ENCODE data around the gene KANK2. TPM values are rescaled to one million over a fixed set of nuclear protein-coding genes. Genes with fewer than 3 reads are reported as not detected.

The KANK2 gene
- total and polyA plus RNA-seq, 10 of the 15 experiments (the other 5 are each of a cell fraction or from before 2014, with no cell fraction given) = 4.9 to 33.0 (median 21.0) TPM

DNA sequence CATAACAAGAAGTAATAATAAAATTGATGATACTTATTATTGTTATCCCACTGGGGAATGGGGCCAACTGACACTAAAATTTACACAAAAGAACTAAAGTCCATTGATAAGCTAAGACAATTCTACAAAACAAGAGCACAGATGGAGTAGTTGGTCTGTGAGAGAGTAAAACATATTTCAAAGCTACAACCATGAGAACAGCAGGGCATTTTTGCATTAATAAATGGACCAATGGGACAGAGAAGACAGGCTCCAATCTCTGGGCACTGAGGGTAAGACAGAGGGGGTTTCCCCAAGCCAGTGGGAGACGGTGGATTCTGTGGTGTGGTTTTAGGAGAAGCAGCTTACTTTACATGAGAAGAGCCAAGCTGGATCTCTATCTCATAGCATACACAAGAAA, 14.4 kb downstream of the KANK2 start:
- DNase-seq (ENCODE audit: low read depth, low spot score) = no peak
- H3K36me3 ChIP-seq (ENCODE audit: control insufficient read depth in 2 of 2, insufficient read depth in 2 of 2, low read length in 1 of 2) = no peaks in the 10 kb centered on the region
- no peak for TF ChIP-seq MTA2 (IDR thresholded peaks at IDR 0.05; ENCODE audit: low read depth)
- TF ChIP-seq, protein P1, sequence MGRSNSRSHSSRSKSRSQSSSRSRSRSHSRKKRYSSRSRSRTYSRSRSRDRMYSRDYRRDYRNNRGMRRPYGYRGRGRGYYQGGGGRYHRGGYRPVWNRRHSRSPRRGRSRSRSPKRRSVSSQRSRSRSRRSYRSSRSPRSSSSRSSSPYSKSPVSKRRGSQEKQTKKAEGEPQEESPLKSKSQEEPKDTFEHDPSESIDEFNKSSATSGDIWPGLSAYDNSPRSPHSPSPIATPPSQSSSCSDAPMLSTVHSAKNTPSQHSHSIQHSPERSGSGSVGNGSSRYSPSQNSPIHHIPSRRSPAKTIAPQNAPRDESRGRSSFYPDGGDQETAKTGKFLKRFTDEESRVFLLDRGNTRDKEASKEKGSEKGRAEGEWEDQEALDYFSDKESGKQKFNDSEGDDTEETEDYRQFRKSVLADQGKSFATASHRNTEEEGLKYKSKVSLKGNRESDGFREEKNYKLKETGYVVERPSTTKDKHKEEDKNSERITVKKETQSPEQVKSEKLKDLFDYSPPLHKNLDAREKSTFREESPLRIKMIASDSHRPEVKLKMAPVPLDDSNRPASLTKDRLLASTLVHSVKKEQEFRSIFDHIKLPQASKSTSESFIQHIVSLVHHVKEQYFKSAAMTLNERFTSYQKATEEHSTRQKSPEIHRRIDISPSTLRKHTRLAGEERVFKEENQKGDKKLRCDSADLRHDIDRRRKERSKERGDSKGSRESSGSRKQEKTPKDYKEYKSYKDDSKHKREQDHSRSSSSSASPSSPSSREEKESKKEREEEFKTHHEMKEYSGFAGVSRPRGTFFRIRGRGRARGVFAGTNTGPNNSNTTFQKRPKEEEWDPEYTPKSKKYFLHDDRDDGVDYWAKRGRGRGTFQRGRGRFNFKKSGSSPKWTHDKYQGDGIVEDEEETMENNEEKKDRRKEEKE (IDR thresholded peaks at IDR 0.05) = no peak
- no peak for TF ChIP-seq EZH2 (IDR thresholded peaks at IDR 0.05; ENCODE audit: borderline replicate concordance, control insufficient read depth, low read depth, low read length)
- TF ChIP-seq, protein P2, sequence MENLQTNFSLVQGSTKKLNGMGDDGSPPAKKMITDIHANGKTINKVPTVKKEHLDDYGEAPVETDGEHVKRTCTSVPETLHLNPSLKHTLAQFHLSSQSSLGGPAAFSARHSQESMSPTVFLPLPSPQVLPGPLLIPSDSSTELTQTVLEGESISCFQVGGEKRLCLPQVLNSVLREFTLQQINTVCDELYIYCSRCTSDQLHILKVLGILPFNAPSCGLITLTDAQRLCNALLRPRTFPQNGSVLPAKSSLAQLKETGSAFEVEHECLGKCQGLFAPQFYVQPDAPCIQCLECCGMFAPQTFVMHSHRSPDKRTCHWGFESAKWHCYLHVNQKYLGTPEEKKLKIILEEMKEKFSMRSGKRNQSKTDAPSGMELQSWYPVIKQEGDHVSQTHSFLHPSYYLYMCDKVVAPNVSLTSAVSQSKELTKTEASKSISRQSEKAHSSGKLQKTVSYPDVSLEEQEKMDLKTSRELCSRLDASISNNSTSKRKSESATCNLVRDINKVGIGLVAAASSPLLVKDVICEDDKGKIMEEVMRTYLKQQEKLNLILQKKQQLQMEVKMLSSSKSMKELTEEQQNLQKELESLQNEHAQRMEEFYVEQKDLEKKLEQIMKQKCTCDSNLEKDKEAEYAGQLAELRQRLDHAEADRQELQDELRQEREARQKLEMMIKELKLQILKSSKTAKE (IDR thresholded peaks at IDR 0.05; ENCODE audit: low read depth, poor library complexity, severe bottlenecking) = no peak
- TF ChIP-seq ZNF384 (IDR thresholded peaks at IDR 0.05; ENCODE audit: borderline replicate concordance, low read depth, low read length) = no peak
- no peak for TF ChIP-seq BRCA1 (IDR thresholded peaks at IDR 0.05; ENCODE audit: low read depth, low read length)
- TF ChIP-seq, protein P3, sequence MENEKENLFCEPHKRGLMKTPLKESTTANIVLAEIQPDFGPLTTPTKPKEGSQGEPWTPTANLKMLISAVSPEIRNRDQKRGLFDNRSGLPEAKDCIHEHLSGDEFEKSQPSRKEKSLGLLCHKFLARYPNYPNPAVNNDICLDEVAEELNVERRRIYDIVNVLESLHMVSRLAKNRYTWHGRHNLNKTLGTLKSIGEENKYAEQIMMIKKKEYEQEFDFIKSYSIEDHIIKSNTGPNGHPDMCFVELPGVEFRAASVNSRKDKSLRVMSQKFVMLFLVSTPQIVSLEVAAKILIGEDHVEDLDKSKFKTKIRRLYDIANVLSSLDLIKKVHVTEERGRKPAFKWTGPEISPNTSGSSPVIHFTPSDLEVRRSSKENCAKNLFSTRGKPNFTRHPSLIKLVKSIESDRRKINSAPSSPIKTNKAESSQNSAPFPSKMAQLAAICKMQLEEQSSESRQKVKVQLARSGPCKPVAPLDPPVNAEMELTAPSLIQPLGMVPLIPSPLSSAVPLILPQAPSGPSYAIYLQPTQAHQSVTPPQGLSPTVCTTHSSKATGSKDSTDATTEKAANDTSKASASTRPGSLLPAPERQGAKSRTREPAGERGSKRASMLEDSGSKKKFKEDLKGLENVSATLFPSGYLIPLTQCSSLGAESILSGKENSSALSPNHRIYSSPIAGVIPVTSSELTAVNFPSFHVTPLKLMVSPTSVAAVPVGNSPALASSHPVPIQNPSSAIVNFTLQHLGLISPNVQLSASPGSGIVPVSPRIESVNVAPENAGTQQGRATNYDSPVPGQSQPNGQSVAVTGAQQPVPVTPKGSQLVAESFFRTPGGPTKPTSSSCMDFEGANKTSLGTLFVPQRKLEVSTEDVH (IDR thresholded peaks at IDR 0.05; ENCODE audit: low read depth, partially characterized antibody) = no peak
- no peak for TF ChIP-seq SMAD5 (IDR thresholded peaks at IDR 0.05; ENCODE audit: low read depth)
- no peak for TF ChIP-seq SMAD1 (IDR thresholded peaks at IDR 0.05; ENCODE audit: low read depth, partially characterized antibody)
- no peak for TF ChIP-seq TAF1 (IDR thresholded peaks at IDR 0.05; ENCODE audit: borderline replicate concordance, low read depth, low read length)
- no peak for TF ChIP-seq ASH2L (IDR thresholded peaks at IDR 0.05; ENCODE audit: borderline replicate concordance, low read depth)
- TF ChIP-seq, protein P4, sequence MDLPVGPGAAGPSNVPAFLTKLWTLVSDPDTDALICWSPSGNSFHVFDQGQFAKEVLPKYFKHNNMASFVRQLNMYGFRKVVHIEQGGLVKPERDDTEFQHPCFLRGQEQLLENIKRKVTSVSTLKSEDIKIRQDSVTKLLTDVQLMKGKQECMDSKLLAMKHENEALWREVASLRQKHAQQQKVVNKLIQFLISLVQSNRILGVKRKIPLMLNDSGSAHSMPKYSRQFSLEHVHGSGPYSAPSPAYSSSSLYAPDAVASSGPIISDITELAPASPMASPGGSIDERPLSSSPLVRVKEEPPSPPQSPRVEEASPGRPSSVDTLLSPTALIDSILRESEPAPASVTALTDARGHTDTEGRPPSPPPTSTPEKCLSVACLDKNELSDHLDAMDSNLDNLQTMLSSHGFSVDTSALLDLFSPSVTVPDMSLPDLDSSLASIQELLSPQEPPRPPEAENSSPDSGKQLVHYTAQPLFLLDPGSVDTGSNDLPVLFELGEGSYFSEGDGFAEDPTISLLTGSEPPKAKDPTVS (IDR thresholded peaks at IDR 0.05; ENCODE audit: low read depth, low read length) = no peak
- no peak for TF ChIP-seq GATAD2B (conservative IDR thresholded peaks at IDR 0.05; ENCODE audit: low read depth)

More for the DNA sequence above, 14.4 kb downstream of the KANK2 start:
- Histone ChIP-seq H4K20me1 (ENCODE audit: control insufficient read depth, insufficient read depth) (no peaks in the 10 kb centered on the region), H2AFZ (ENCODE audit: control insufficient read depth, low read depth, low read length) (no peak overlapping the region), H3K9ac (ENCODE audit: control insufficient read depth, insufficient read depth, low read length) (no peak overlapping the region), H3K79me2 (ENCODE audit: control insufficient read depth, insufficient read depth, low read length) (no peaks in the 10 kb centered on the region), H3K4me2 (ENCODE audit: control insufficient read depth, insufficient read depth) (no peak overlapping the region), H3K27me3 (replicated peaks in 1 of 2; ENCODE audit: control insufficient read depth in 2 of 2, insufficient read depth in 2 of 2, low read length in 1 of 2) (no peaks in the 10 kb centered on the region), H3K4me1 (ENCODE audit: control insufficient read depth, insufficient read depth, low read length) (peaks cover 27% of the 10 kb centered on the region), H3K9me3 (replicated peaks; ENCODE audit: control insufficient read depth, insufficient read depth, low read length) (peaks cover 3% of the 10 kb centered on the region; the same call in 1 of the 3 replicates), H3K27ac (ENCODE audit: control insufficient read depth, insufficient read depth) (no peak overlapping the region), H3K4me3 (no peak overlapping the region)
- SMC1A ChIA-PET (ENCODE audit: uncharacterized antibody, unreplicated experiment) = interaction anchor here (0.9 kb wide), 2 partner anchors 12 to 17 kb away, joined by 3 read pairs; no protein-coding TSS in a partner anchor
- FAIRE-seq (no peak), ATAC-seq (no peak)
- no TSS peak for BruUV-seq (replicated peaks)
- in situ Hi-C loops (cut with MboI) = no loop called here
- CTCF ChIA-PET = interaction anchor here (0.6 to 1.5 kb wide), 2 partner anchors 58 to 147 kb away, joined by 4 read pairs; no protein-coding TSS in a partner anchor
- POLR2A ChIA-PET = interaction anchor here (0.6 to 1.0 kb wide), 2 partner anchors 30 to 138 kb away, joined by 3 to 5 read pairs; no protein-coding TSS in a partner anchor
- intact Hi-C loops (cut with micrococcal nuclease; ENCODE audit: unreplicated experiment) = no loop called here
- 22% methylated on average over 1 of the region's 1 CpG for WGBS (ENCODE audit: insufficient coverage, insufficient replicate concordance, low lambda C conversion rate, missing lambda C conversion rate)
- RAD21 ChIA-PET (ENCODE audit: unreplicated experiment) = interaction anchor here (0.7 to 0.9 kb wide), 2 partner anchors 15 to 252 kb away, joined by 3 read pairs; partner anchors contain the start of genes ODAD3 and PRKCSH

Measured in GM12878 (cell line).